ENCODE data around the gene KRT5. TPM values are rescaled to one million over a fixed set of nuclear protein-coding genes. Genes with fewer than 3 reads are reported as not detected.

The KRT5 gene
- total RNA-seq (2022) = 1,273 and 3,552 TPM in 2 replicates
- Bru-seq, nascent RNA = percentile 98 among the genes with signal in this experiment
- percentile 100 among the genes with signal in this experiment for BruChase-seq, experiment 1, labeled RNA remaining after a 6-hour chase
- BruChase-seq, experiment 2, labeled RNA remaining after a 2-hour chase = percentile 99 among the genes with signal in this experiment
- long read RNA-seq, transcript KRT5-201 (9 exons, 2,531 nt) = major isoform, 2,571 of 3,065 reads
- long read RNA-seq, transcript KRT5-211 (2 exons, 644 nt) = minor isoform, 12 of 3,065 reads
- long read RNA-seq, transcript KRT5-206 (5 exons, 809 nt) = minor isoform, 15 of 3,065 reads
- long read RNA-seq, partial matches to known transcripts = 396 of 3,065 reads
- long read RNA-seq, other reads (novel, unspliced or antisense) = 71 of 3,065 reads

- H3K9me3 Mint-ChIP-seq (ENCODE audit: unreplicated experiment) = no peaks in the 10 kb centered on the region
- BruUV-seq (replicated peaks) = no TSS peak
- CTCF ChIA-PET = interaction anchor here (0.6 to 7.3 kb wide), 18 partner anchors 12 to 481 kb away, joined by 3 to 90 read pairs (median 6); partner anchors contain the start of gene KRT6A
- peaks cover 55% of the 10 kb centered on the region for H3K36me3 Mint-ChIP-seq (ENCODE audit: insufficient read depth, unreplicated experiment)
- H3K27ac Mint-ChIP-seq (ENCODE audit: low read depth, unreplicated experiment) = peak within 1 kb of the TSS; percentile 96
- no peaks in the 10 kb centered on the region for H3K27me3 Mint-ChIP-seq (ENCODE audit: insufficient read depth, unreplicated experiment)
- no peak for TF ChIP-seq CTCF (IDR thresholded peaks at IDR 0.05; ENCODE audit: unreplicated experiment)
- H3K4me3 Mint-ChIP-seq (ENCODE audit: unreplicated experiment) = peak within 1 kb of the TSS; percentile 80
- intact Hi-C loops (cut with micrococcal nuclease) = loop anchor here (2.0 to 5.0 kb wide), 4 partner anchors 78 to 363 kb away; no protein-coding TSS in a partner anchor
- DNase-seq (ENCODE audit: unreplicated experiment) = peak; percentile 97
- POLR2A ChIA-PET = interaction anchor here (0.6 to 27.6 kb wide), 43 partner anchors 7 to 486 kb away, joined by 3 to 1235 read pairs (median 4); partner anchors contain the start of genes ATG101, EIF4B, KRT18 and KRT6A
- peaks cover 49% of the 10 kb centered on the region for H3K4me1 Mint-ChIP-seq (ENCODE audit: insufficient read depth, unreplicated experiment)
Observed at GRCh38 chr12:52519826-52520662, at the start of gene KRT5. TSS of gene KRT5 (minus strand) at chr12:52520394. CDS start at chr12:52520296, 98 bp downstream.

GRCh38 chr12:52568111-52568510 lies 47.9 kb upstream of the KRT5 start:
- TF ChIP-seq CTCF (IDR thresholded peaks at IDR 0.05; ENCODE audit: unreplicated experiment) = no peak
- no peak for DNase-seq (ENCODE audit: unreplicated experiment)
- no TSS peak for BruUV-seq (replicated peaks)
- Mint-ChIP-seq H3K4me3 (ENCODE audit: unreplicated experiment) (no peak overlapping the region), H3K27ac (ENCODE audit: low read depth, unreplicated experiment) (no peak overlapping the region), H3K4me1 (ENCODE audit: insufficient read depth, unreplicated experiment) (no peaks in the 10 kb centered on the region), H3K27me3 (ENCODE audit: insufficient read depth, unreplicated experiment) (no peaks in the 10 kb centered on the region), H3K9me3 (ENCODE audit: unreplicated experiment) (no peaks in the 10 kb centered on the region), H3K36me3 (ENCODE audit: insufficient read depth, unreplicated experiment) (no peaks in the 10 kb centered on the region)
- CTCF ChIA-PET = no interaction called here
- POLR2A ChIA-PET = interaction anchor here (0.6 to 1.1 kb wide), 2 partner anchors 31 to 48 kb away, joined by 3 to 6 read pairs; partner anchors contain the start of gene KRT5
- intact Hi-C loops (cut with micrococcal nuclease) = no loop called here

GRCh38 chr12:52566847-52567291 lies 46.7 kb upstream of the KRT5 start:
- Mint-ChIP-seq H3K27me3 (ENCODE audit: insufficient read depth, unreplicated experiment) (no peaks in the 10 kb centered on the region), H3K4me3 (ENCODE audit: unreplicated experiment) (no peak overlapping the region), H3K36me3 (ENCODE audit: insufficient read depth, unreplicated experiment) (no peaks in the 10 kb centered on the region), H3K9me3 (ENCODE audit: unreplicated experiment) (no peaks in the 10 kb centered on the region), H3K27ac (ENCODE audit: low read depth, unreplicated experiment) (no peak overlapping the region), H3K4me1 (ENCODE audit: insufficient read depth, unreplicated experiment) (no peaks in the 10 kb centered on the region)
- no peak for DNase-seq (ENCODE audit: unreplicated experiment)
- no peak for TF ChIP-seq CTCF (IDR thresholded peaks at IDR 0.05; ENCODE audit: unreplicated experiment)
- ChIA-PET POLR2A (interaction anchor here (0.8 kb wide), 1 partner anchor 13 kb away, joined by 3 read pairs; no protein-coding TSS in a partner anchor), CTCF (interaction anchor here (0.5 to 0.8 kb wide), 5 partner anchors 10 to 401 kb away, joined by 3 to 5 read pairs (median 3); no protein-coding TSS in a partner anchor)
- intact Hi-C loops (cut with micrococcal nuclease) = no loop called here
- BruUV-seq (replicated peaks) = no TSS peak

All from MCF 10A (cell line).